Stimulated activated CD8-positive, alpha-beta memory T cell treated with anti-CD3 and anti-CD28 coated beads, Interleukin-7, amount 100 ng/mL, for 24 hours (primary cell): ENCODE data around the gene ANKRD23.

ENCODE experiments used
- DNase-seq: peaks from one replicate; pipeline ENCODE4 v3.0.0-alpha.2; 2020; ENCODE audit warnings: low read depth

ANKRD23 gene

DNA sequence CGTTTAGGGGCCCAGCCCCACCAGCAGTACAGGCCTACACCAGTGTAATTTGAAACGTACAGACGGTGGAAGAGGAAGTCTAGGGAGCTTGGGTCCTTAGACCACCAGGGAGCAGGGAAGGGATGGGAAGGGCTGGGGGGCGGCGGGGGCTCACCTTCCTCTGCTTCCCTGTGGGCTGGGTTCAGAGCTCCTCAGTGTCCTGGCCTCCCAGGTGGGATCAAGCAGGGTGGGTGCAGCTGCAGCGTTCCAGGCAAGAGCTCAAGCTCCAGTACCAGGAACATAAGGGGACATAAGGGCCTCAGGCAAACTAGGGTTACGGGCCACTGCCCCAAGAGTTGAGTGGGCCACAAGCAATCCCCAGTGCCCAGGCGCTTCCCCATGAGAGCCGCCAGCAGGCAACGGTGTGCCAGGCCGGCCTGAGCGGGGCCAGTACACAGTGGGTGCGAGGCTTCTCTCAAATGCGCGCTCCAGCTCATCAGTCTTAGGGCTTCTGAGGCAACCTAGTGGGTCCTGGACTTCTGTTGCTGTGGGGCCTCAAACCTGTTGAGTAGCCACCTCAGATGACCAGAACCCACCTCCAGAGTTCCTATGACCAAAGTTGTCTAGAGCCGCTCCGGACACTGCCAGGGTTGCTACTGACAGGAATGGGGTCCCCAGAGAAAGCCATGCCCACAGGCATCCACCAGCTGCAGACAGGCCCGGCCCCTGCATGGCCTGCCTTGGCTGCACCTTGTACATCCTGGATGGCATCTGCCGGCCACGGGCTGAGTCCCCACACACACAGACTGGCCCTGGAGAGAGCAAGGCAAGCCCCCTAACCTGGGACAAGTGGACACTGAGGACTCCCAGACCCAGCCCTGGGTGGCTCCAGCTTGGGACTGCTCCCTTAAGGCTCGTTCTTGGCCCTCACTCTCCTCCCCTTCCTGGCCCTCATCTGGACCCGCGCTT, 5.2 kb downstream of the ANKRD23 start:
- DNase-seq: no peak

DNA sequence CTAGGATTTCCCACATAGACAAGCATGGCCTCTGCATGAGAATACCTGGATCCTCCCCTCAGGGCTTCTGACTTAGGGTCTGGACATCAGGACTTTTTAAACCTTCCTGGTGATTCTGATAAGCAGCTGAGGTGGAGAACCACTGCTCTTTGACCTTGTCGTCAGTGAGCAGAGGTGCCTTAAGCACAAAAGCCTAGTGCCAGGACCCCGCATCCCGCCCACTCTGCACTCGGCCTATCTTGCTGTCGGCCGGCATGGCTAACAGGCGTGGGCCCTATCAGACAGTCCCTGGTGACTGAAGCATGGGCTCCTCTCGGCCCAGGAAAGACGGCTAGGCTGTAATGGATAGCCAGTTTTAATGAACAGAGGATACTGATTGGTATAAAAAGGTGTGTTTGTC, 6.2 kb downstream of the ANKRD23 start:
- DNase-seq: no peak

DNA sequence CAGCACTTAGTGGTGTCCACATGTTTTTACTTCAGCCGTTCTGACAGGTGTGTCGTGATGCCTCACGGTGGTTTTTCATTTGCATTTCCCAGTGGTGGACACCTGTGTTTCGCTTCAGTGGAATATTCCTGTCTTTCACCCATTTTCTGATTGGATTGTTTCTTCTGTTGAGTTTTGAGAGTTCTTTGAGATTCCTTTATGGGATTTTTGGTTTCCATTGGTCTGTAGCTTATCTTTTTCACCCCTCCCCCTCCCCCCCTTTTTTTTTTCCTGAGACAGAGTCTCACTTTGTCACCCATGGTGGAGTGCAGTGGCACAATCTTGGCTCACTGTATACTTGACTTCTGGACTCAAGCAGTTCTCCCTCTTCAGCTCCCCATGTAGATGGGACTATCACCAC, 8.0 kb downstream of the ANKRD23 start:
- no peak for DNase-seq

DNA sequence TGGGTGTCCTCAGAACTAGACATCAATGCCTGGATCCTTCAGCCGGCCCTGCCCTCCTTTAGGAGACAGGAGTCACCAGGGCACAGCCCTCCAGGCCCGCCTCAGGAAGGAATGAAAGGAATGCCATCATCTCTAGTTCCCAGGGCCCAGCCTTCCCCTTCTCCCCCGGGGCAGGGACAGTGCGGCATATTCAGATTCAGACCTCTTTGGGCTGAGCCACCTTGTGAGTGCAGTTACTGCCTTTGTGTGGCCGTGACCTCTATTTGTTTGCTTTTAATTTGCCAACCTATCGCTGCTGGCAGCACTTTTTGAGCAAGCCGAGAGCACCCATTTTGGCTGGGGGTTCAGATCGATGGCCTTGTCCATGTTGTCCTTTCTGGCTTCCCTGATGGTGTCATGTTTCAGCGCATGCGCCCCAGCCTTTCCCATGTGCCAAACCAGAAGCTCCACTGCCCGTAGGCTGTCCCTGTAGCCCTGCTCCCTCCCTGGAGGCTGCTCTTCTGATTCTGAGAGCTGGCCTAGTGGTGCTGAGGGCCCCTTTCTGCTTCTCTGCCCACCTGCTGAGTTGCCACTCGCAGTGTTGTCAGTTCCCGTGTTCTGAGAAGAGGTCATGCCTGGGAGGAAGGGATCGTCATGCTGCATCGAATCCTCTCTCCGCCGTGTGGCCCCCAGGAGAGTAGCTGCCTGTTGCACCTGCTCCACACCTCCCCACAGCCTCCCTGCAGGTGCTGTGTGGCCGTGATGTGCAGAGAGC, 10.9 kb downstream of the ANKRD23 start:
- DNase-seq: no peak

DNA sequence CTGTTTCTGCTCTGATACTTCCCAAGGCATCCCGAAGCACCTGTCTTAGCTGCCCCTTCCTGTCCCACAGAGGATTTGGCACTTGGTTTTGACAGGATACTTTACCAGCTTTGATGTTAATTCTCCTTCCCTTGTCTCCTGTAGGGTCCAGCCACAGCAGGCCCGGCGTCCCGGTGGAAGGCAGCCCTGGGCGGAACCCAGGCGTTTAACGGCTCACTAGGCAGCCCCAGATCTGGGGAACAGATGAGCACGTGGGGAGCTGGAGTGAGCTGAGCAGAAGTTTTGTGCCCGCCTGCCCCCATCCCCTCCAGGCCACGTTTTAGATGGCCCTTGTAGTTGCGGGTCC, 11.4 kb downstream of the ANKRD23 start:
- DNase-seq: no peak

DNA sequence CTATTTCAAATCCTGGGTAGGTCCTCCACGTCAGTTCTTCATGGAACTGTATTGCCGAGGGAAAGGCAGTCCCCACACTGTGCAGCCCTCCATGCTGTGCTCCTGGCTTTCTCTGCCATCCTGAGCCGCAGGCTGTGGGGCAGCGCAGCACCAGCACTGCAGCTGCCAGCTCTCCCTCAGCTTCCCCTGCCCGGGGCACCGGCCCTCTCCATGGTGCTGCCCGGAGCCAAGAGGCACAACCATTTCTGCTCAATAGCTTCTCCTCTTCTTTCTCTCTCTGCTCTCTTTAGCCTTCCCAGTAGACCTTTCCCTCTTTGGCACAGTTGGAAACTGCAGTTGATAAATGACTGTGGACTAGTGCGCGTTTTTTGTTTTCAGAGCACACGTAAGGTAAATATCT, 12.1 kb downstream of the ANKRD23 start:
- no peak for DNase-seq

DNA sequence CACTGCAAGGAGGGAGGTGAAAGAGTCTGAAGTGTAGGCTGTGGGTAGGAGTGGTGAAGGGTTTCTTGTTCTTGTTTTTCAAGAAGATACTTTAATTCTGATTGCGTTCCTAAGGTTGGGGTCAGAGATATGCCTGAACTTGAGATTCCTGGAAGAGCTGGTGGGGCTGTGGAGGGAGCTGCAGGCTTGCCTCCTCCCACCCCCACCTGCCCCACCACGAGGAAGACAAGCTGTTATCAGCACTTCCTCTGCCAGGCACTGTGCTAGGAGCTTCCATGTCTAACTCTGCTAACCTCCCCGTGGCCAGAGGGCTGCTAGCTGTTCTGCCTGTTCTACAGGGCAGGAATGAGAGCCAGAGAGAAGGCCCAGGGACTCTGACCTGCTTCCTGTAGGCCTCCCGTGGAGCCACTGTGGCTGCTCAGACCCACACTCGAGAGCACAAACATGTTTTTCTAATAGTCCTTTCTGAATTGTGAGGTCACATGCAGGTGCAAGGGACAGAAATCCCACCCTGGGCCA, 13.7 kb downstream of the ANKRD23 start:
- no peak for DNase-seq

DNA sequence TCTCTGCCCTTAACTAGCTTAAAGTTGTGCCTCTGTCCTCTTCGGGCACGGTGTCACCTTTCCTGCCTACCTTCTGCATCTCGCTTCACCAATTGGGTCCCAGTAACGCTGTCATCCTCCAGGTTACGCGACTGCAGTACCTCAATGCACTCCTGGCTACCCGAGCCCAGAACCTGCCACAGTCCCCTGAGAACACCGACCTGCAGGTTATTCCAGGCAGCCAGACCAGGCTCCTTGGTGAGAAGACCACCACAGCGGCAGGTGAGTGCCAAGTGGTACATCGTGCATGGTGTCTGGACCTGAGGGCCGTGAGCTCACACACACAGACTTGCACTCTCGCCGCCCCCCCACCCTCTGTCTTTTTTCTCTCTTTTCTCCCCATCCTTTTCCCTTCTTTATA, 14.9 kb downstream of the ANKRD23 start:
- no peak for DNase-seq

DNA sequence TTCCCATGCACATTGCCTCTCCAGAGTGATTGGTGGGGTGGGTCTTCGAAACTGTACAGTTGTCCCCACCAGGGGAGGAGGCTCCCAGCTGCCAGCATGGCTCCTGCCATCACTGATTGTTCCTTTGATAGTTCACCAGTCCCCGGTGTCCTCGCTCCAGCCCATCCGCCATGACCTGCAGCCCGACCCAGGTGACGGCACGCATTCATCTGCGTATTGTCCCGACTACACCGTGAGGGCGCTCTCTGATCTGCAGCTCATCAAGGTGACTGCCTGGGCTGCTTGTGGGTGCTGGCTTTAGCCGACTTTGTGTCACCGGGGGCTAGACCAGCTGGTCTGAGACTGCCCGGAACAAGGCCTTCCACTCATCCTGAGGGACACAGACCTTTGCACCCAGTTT, 15.4 kb downstream of the ANKRD23 start:
- DNase-seq: no peak

DNA sequence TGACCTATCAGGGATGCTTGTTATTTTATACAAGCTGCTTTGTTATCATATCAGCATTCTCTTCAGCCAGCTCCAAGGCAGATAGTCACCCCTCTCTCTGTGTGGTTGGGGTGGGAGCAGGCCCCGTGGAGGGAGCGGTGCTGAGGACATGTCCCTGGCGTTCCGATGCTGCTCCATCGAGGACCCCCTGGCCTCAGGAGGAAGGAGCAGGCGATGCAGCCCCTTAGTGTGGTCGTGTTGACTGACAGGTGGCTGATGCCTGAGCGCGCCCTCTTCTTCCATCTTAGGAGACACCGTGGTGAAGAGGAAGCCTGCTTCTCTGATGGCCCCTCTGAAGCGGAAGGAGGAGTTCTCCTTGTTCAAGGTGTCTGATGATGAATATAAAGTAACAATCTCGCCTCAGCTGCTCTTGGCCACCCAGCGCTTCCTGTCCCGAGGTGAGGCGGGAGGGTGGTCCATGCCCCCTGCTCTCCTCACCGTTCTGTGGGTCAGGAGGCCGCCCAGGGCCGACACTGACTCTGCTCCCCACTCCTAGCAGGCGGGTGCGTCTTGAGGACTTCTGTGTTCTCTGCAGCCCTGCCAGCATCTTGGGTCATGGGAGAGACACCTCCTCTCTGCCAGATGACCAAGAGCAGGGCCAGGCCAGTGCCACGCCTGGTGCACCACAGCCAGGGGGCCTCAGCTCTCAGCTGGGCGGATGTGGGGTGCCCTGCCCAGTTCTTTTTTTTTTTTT, 17.1 kb downstream of the ANKRD23 start:
- no peak for DNase-seq

DNA sequence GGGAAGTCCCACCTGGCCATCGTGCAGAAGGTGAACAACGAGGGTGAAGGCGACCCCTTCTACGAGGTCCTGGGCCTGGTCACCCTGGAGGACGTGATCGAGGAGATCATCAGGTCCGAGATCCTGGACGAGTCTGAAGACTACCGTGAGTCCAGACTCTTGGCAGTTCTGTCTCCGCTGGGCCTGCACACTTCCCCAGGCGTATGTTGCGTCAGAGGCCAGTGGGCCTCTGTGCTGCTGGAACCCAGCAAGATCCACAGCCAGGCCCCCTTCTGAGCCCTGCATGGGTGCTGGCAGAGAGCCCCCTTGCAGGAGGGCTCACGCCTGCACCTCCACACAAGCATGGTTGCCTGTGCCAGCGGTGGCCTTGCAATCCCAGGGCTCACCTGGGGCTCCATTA, 18.8 kb downstream of the ANKRD23 start:
- DNase-seq: no peak

DNA sequence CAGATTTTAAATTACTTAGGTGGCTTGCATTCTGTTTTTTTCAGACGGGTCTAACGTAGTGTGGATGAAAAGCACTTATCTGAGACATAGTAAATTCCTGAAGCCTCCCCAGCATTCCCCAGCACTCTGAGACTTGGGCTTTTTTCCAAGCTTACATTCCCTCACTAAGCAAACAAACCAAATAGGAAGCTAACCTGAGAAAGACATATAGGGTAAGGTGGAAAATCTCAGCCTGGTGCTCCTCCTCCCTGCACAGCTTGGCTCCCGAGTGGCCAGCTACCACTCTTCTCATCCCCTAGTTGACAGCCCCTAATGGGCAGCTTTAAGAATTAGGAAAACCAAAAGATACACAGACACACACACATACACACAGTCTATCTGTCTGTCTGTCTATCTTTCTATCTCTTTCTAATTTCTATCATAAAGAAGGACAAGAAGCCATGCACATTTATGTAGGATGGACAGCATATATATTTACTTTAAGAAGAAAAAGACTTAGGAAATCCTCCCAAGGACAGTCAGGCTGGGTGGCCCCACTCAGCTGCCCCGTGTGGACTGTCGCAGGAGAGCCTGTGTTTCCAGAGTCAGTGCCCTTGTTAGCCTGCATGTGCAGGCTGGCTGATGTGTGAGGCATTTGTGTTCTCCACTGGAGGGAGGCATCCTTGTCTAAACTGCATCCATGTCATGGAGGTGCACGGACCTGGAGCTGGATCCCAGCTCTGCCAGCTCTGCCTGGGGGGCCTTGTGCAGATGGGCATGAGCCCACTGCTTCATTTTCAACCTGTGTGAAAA, 19.5 kb downstream of the ANKRD23 start:
- no peak for DNase-seq

DNA sequence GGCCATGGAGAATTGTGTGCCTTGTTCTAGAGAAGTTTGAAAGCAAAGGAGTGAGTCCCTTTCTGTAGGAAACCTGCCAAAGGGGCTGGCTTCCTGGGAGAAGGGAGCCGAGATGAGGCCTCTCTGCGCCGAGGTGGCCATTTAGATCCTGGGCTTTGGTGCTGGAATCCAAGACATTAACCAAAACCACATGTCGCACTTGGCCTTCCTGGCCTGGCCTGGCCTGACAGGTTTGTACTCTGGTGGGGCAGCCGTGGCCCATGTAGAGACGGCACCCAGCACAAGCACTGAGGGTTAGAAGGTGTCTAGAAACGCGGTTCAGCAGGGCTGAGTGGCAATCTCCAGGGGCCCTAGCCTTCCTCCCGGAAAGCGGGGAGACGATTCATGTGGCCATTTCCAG, 20.6 kb downstream of the ANKRD23 start:
- DNase-seq: no peak

DNA sequence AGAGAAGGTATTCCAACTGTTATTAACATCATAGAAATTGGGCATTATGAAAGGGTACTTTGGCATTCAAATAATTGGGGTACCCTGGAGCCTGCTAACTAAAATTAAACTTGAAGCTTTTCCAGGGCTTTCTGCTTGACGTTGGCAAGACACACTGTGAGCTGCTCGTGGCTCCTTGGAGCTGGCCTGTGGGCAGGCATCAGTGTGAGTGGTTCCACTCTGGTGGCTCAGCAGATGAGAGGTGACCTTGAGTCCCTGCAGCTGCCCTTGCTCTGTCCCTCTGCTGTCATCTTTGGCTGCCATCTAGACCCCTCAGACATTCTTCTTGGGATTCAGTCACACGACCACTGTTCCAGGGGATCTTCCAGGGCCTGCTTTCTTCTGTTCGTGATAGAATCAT, 21.0 kb downstream of the ANKRD23 start:
- no peak for DNase-seq

DNA sequence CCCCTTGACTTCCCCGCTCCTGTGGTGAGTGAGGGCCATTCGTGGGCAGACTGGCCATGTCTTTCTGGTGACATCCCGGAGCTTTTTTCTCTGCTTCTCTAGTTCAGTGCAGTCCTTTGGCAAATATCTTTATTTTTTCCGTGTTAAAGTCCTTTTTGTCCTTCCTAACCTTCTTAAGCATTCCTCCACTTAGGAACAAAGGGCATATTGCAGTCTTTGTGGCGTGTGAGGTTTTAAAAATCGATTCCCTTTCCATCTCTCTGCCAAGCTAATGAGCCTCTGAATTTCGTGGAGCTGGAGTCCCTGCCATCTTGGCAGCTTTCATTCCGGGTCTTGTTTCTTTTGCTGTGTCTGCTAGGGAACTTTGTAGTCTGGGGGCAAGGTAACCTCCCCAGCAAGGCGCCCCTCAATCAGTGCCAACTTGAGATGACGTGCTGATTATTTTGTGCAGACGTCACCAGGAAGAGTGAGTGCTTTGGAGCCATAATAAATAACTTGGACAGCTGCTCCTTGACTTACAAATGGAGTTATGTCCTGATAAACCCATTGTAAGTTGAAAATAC, 22.6 kb downstream of the ANKRD23 start:
- DNase-seq: no peak

DNA sequence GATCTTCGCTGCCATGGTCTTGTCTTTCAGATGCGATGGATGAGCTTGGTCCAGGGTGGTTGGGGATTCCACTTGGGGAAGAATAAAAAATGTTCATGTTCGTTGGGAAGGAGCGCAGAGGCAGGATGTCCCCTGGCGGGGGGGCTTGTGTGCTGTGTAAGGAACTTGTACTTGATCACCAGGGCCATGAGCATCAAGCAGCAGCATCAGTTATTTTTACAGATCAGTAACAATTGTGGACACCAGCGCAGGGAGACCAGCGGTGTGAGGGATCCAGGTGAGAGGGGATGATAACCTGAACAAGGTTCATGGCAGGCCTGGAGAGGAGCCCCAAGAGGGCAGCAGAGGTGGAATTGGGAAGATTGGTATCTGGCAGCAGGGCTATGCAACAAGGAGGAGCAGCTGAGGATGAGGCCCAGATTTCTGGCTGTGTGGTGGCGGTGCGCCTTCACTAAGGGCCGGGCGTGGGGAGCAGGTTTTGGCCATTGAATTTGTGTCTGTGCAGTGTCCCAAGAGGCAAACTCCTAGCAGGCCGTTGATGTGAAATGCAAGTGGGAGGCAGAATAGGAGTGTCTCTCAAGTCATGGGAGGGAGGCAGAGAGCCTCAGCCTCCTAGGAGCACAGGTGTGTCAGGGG, 23.8 kb downstream of the ANKRD23 start:
- DNase-seq: no peak

DNA sequence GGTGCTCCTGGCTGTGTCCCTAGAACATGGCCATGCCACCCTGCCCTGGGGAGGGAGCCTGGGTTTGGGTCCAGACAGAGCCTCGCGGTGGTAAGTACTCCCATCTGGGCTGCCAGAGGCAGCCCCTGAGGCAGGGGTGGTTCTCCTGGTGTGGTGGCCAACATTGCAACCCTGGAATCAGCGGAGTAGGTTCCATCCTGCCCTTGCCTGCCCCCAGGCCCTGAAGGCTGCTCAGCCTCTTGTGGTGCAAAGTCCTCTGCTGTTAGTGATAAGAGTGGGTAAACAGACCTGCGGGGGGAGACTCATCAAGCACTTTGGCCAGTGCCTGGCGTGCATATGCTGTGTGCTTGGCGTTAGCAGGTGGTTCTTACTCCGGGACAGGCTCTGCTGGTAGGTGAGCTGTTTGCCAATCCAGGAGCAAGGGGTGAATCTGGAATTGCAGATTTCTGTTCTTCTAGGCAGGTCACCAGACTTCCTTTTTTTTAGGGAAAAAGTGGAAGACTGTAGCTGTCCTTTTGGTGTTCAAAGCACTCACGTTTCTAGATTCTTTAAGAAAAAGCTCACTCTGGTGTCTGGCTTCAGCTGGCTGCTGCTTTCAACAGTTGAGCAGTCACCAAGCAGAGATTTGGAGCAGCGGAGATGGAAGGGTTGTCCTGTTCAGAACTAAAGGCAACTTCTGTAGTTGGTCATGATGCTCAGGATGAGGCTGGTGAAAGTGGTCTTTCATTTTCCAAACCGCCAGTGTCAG, 24.5 kb downstream of the ANKRD23 start:
- no peak for DNase-seq

DNA sequence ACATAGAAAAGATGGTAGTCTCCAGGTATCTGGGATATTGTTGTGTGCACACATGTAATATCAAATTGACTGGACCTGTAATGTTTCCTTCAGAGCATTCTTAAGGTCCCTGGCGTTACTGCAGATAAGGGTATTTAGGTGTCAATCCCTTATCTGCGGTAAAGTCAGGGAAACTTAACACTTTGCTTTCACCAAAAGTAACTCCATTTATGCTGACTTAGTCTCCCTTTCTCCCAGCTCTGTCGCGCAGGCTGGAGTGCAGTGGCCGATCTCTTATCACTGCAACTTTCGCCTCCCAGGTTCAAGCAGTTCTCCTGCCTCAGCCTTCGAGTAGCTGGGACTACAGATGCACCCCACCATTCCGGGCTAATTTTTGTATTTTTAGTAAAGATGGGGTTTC, 25.9 kb downstream of the ANKRD23 start:
- DNase-seq: no peak

DNA sequence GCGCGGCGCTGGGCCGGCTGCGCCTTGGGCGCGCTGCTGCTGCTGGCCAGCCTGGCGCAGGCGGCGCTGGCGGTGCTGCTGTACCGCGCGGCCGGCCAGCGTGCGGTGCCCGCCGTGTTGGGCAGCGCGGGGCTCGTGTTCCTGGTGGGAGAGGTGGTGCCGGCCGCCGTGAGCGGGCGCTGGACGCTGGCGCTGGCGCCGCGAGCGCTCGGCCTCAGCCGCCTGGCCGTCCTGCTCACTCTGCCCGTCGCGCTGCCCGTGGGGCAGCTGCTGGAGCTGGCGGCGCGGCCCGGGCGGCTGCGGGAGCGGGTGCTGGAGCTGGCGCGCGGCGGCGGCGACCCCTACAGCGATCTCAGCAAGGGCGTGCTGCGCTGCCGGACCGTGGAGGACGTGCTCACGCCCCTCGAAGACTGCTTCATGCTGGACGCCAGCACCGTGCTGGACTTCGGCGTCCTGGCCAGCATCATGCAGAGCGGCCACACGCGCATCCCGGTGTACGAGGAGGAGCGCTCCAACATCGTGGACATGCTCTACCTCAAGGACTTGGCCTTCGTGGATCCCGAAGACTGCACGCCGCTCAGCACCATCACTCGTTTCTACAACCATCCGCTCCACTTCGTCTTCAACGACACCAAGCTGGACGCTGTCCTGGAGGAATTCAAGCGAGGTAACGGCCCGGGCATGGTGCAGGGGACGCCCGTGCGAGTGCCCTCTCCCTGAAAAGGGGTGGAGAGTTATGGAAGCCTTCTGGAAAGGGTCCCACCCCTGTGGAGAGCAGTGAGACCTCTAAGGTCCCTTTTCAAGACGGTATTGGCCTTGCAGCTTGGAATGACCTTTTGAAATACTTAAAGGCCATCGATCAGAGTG, 26.8 kb downstream of the ANKRD23 start:
- DNase-seq: no peak
